Hepatocyte (in vitro differentiated cells): ENCODE measurements around the gene PTX3.

Source experiments
- CTCF ChIP-seq: fragments of 200-600 bp; sonication (generic); IDR thresholded peaks from 2 replicates; pipeline ENCODE4 v1.5.1; 2016; ENCODE audit warnings: antibody characterized with exemption, mild to moderate bottlenecking; ENCODE audit not compliant: poor library complexity
- EZH2 ChIP-seq: fragments of 200-600 bp; sonication (generic); IDR thresholded peaks from 2 replicates; pipeline ENCODE4 v1.6.1; 2016; ENCODE audit warnings: antibody characterized with exemption, mild to moderate bottlenecking, borderline replicate concordance

GRCh38 chr3:157452097-157452496 lies 15.4 kb downstream of the PTX3 start:
- no peak for TF ChIP-seq EZH2
- no peak for TF ChIP-seq CTCF
